NCI-H510A (cell line): ENCODE results near the gene WASHC3.
"Not testable (repeated sequence)": the region's sequence is repeated elsewhere in the genome, so short reads cannot be mapped to it uniquely, and the experiment has no call there.

Experiments used
- DNase-seq: peaks from one replicate; lab custom pipeline; 2025; lab: John Stamatoyannopoulos, UW

The WASHC3 gene

GRCh38 chr12:102061560-102062418, at the start of gene WASHC3:
WASHC3 (minus strand) TSS chr12:102061991; CDS start chr12:102061962, 29 bp downstream.
- peak; percentile 92 for DNase-seq

GRCh38 chr12:102110782-102111181, 49.0 kb upstream of the WASHC3 start:
- no peak for DNase-seq

DNA sequence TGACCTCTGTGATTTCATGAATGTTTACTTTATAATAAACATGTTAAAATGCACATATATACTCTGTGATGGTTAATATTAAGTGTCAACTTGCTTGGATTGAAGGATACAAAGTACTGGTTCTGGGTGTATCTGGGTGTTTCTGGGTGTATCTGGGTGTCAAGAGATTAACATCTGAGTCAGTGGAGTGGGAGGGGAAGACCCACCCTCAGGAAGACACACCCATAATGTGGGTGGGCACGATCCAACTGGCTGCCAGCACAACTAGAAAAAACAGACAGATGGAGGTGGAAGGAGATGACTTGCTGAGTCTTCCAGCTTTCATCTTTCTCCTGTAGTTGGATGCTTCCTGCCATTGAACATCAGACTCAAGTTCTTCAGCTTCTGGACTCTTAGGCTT, 46.2 kb upstream of the WASHC3 start:
- DNase-seq: no peak

- DNase-seq: no peak
Observed at GRCh38 chr12:102106905-102107304, 45.1 kb upstream of the WASHC3 start.

GRCh38 chr12:102096855-102097254, 35.1 kb upstream of the WASHC3 start:
- no peak for DNase-seq

DNA sequence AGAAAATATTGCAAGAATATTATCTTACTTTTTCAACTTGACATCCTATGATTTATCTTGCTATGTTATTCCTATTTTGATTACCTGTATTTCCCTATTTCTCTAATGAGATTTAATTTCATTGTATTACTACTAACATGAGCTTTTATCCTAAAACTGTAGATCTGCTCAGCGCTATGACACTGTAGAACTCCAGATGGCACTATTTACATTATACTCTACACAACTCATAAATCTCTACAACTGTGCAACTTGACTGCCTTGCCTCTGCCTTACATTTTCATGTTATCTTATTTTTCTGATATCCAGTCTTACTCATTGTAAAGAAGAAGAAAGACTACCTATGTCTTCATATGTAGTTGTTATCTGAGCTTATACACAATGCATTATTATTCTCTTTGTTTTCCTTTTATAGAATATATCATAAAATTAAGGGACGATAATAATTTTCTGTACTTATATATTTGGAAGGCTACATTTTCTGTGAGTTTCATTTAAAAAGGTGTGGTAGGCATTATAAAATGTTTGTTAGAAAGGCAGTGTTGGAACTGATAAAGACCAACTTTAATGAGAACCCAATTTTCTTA, 34.0 kb upstream of the WASHC3 start:
- no peak for DNase-seq

DNA sequence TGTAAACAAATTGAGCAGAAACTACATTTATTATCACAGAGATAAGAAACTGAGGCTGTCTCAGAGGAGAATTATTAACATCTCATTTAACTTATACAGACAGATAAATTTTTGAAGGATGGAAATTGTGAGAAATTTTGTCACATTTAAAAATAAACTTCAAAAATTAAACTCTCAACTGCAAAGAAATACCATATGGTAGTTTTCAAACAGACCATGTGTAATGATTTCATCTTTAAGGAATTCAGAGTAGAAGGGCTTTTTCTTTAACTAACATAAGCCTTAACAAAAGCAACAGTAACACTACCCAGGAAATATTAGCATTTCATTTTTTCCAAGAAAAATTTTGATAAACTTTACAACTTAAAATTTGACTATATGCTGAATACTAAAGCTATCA, 31.5 kb upstream of the WASHC3 start:
- no peak for DNase-seq

GRCh38 chr12:102089228-102089835, 27.5 kb upstream of the WASHC3 start:
- DNase-seq: not testable (repeated sequence)

DNA sequence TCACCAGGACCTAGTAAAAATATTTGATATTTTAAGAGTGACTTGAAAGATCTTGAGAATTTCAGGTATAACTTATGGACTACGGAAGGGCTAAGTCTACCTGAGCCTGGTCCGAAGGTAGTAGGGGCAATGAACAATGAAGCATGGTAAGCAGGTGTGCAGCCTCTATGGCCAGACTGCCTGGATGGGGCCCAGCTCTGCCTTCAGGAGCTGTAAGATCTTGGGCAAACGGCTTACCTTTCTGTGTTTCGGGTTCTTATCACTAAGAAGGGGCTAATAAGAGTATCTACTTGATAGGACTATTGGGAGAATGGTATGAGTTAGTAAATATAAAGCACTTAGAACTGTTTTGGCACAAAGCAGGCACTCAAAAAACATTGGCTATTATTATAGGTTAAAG, 19.1 kb upstream of the WASHC3 start:
- DNase-seq: no peak

DNA sequence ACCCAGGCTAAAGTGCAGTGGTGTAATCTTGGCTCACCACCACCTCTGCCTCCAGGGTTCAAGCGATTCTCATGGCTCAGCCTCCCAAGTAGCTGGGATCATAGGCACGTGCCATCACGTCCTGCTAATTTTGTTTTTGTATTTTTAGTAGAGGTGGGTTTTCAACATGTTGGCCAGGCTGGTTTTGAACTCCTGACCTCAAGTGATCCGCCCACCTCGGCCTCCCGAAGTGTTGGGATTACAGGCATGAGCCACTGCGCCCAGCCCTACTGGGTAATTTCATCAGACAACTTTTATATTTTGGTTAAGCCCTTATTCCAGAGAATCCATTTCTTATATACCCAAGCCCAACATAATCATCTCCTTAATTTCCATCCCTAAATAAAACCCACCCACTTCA, 10.3 kb upstream of the WASHC3 start:
- DNase-seq: not testable (repeated sequence)

DNA sequence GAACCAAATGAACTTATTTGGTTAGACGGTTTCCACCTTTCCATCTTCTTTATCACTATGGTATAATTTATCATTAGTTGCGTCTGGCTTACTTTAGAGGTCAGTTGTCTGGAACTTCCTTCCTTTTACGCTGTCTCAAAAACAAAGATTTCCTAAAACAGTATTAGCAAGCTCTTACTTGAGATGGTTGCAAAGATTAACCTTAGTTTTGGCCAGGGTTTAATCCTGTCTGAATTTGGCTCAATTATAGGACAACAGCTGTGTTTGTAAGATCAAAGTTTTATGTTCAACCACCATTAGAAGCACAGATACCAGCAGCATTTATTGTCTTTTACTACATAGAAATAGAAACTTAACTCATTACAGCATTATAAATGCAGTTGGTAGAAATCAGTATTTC, 7.9 kb upstream of the WASHC3 start:
- DNase-seq: no peak

GRCh38 chr12:102067574-102068258, 5.9 kb upstream of the WASHC3 start:
- no peak for DNase-seq

- DNase-seq: no peak
Observed at GRCh38 chr12:102064476-102064875, 2.7 kb upstream of the WASHC3 start.

DNA sequence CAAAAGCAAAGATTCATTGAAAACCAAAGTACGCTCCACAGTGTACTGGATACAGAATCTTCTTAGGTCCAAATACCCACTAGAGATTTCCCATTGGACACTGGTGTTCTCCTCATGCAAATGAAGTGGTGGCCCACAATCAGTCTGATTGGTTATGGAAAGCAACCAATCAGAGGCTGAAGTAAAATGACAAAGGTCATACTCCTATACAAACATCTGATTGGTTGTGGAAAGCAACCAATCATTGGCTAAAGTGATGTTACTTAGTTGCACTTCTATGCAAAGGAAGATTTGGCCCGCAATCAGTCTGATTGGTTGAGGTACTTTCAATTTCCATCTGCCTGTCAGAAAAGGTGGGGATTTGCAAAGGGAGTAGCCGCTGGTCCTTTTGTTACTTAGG, 1.3 kb upstream of the WASHC3 start:
- DNase-seq: no peak

- DNase-seq: no peak
Observed at GRCh38 chr12:102062419-102062806, 622 bp upstream of the WASHC3 start.

- no peak for DNase-seq
Observed at GRCh38 chr12:102061096-102061559, 663 bp downstream of the WASHC3 start.

DNA sequence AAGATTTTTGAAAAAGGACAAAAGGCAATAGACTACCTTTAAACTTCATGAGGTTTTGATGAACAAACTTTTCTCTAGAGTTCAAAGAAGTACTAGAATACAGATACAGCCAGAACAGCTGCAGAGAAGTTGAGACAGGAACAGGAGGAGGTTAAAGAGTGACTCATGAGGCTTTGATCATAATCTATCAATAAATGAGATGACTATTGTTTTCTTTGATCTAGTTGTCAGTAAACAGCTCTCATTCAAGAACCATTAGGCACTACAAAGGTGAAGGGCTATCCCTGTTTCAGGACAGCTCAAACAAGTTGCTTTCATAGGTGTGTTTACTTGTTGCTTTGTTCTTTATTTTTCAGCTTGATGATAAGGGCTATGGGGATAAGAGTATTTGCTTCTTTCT, 2.4 kb downstream of the WASHC3 start:
- no peak for DNase-seq

GRCh38 chr12:102054345-102054744, 7.4 kb downstream of the WASHC3 start:
- no peak for DNase-seq

- DNase-seq: no peak
Observed at GRCh38 chr12:102053062-102053349, 8.8 kb downstream of the WASHC3 start.

DNA sequence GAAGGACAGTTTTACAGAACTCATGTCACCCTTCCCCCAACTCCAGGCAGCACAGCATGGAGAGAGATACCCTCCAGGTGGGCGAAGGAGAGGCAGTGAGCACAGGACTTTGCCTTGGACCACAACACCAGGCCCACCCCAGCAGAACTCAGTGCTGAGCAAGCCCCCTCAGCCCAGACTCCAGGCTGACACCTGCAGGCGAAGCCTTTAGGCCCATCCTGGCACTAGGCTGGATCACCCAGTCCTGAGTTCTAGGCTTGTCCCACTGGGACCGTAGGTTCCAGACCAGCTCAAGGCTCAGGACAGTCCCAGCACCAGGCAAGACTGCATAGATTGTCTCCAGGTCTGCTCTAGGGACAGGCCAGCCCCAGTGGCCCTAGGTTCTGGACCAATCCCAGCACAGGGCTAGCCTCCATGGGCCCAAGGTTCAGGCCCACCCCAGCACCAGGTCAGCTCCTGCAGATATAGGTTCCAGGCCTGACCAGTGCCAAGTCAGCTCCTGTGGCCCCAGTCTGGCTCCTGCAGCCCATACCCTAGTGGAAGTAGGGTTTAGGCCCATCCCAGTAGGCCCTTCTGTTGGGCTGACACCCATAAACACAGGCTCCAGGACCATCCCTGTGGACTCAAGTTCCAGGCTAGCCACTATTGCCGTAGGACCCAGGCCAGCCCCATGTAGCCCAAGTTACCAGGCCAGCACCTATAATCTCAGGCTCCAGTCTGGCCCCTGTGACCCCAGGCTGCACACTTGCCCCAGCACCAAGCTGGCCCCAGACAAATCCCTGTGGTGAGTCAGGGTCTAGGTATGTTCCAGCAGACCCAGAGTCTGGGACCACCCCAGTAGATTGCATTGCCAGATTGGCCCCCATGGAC, 9.4 kb downstream of the WASHC3 start:
- no peak for DNase-seq

DNA sequence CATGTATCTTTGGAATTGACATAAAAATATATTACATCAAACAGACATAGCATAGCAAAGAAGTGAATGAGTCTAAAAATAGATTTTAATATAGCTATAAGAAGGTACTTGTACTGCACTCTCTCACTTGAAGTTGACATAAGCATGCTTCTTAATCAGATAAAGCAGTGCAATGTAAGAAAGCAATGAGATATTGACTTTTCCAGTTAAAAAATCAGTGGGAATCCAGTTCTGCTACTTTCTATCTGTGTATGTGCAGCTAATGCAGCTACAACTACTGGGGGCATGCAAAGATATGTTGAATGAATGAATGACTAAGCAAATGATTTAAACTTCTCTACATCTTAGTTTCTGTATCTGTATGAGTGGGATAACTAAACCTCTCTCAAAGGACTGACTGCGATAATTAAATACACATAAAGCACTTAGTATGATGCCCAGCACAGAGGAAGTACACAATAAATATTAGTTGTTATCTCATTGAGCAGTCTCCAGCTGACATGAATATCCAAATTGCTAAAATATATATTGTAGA, 10.3 kb downstream of the WASHC3 start:
- no peak for DNase-seq
